Measurements from ENCODE around the gene CLDN5.

Gene CLDN5

GRCh38 chr22:19504900-19505734, 19.1 kb downstream of the CLDN5 start:
- no peak for DNase-seq (ENCODE audit: low read depth)

- no peak for DNase-seq (ENCODE audit: low read depth)
Observed at GRCh38 chr22:19503869-19504268, 20.3 kb downstream of the CLDN5 start.

GRCh38 chr22:19503367-19503766, 20.8 kb downstream of the CLDN5 start:
- no peak for DNase-seq (ENCODE audit: low read depth)

- DNase-seq (ENCODE audit: low read depth) = no peak
Observed at GRCh38 chr22:19501897-19502447, 22.2 kb downstream of the CLDN5 start.

- DNase-seq (ENCODE audit: low read depth) = no peak
Observed at GRCh38 chr22:19499880-19500242, 24.3 kb downstream of the CLDN5 start.

GRCh38 chr22:19499236-19499879, 24.9 kb downstream of the CLDN5 start:
- DNase-seq (ENCODE audit: low read depth) = no peak

GRCh38 chr22:19498866-19499190, 25.4 kb downstream of the CLDN5 start:
- no peak for DNase-seq (ENCODE audit: low read depth)

GRCh38 chr22:19498154-19498865, 25.9 kb downstream of the CLDN5 start:
- no peak for DNase-seq (ENCODE audit: low read depth)

GRCh38 chr22:19497245-19497644, 27.0 kb downstream of the CLDN5 start:
- no peak for DNase-seq (ENCODE audit: low read depth)

GRCh38 chr22:19496324-19496630, 27.9 kb downstream of the CLDN5 start:
- DNase-seq (ENCODE audit: low read depth) = no peak

- no peak for DNase-seq (ENCODE audit: low read depth)
Observed at GRCh38 chr22:19495562-19496323, 28.5 kb downstream of the CLDN5 start.

- DNase-seq (ENCODE audit: low read depth) = no peak
Observed at GRCh38 chr22:19494676-19495173, 29.5 kb downstream of the CLDN5 start.

- DNase-seq (ENCODE audit: low read depth) = no peak
Observed at GRCh38 chr22:19494001-19494560, 30.1 kb downstream of the CLDN5 start.

- no peak for DNase-seq (ENCODE audit: low read depth)
Observed at GRCh38 chr22:19492504-19493174, 31.6 kb downstream of the CLDN5 start.

GRCh38 chr22:19490628-19491230, 33.5 kb downstream of the CLDN5 start:
- no peak for DNase-seq (ENCODE audit: low read depth)

GRCh38 chr22:19488884-19489843, 35.0 kb downstream of the CLDN5 start:
- DNase-seq (ENCODE audit: low read depth) = no peak

- DNase-seq (ENCODE audit: low read depth) = no peak
Observed at GRCh38 chr22:19488285-19488684, 35.9 kb downstream of the CLDN5 start.

- no peak for DNase-seq (ENCODE audit: low read depth)
Observed at GRCh38 chr22:19483481-19484244, 40.5 kb downstream of the CLDN5 start.

- DNase-seq (ENCODE audit: low read depth) = no peak
Observed at GRCh38 chr22:19482297-19482696, 41.9 kb downstream of the CLDN5 start.

Data from stimulated activated CD8-positive, alpha-beta memory T cell treated with anti-CD3 and anti-CD28 coated beads, Interleukin-15, amount 100 ng/mL, for 1 hour (primary cell).